ENCODE data around the gene DPEP1. TPM values are rescaled to one million over a fixed set of nuclear protein-coding genes. Genes with fewer than 3 reads are reported as not detected.

Gene DPEP1
- total RNA-seq, 1 experiment from 2014 or later, result 13.6 TPM

DNA sequence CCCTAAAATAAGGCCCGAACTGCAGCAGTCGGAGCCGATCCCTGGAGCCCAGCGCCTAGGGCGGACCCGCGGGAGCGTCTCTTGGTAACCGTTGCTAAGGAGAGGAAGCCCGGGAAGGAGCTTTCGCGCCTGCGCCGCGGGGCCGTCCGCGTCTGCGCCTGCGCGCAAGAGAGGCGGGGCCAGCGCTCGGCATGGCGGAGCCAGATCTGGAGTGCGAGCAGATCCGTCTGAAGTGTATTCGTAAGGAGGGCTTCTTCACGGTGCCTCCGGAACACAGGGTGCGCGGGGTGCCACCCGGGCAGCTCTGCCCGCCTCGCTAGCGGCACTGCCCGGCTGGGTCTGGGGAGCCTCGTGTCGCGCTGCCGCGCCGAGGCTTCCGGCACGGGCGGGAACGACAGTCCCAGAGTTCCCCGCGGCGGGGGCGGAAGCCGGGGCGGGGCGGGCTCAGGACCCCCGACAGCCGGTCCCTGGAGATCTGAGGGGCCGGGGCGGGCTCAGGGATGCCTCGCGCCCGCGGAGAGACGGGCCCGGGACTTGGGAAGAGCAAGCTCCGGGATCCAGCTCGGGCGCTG is 73.2 kb downstream of the DPEP1 start, which contains the start of gene CDK10 (continued):
- TF ChIP-seq CREB1 (CRISPR knock-in tag; IDR thresholded peaks at IDR 0.05) (no peak), TP53 (CRISPR knock-in tag; IDR thresholded peaks at IDR 0.05) (0 out of 2 replicates have a peak, but pooled peaks have one; percentile 36), ELF4 (CRISPR knock-in tag; IDR thresholded peaks at IDR 0.05; ENCODE audit: low read depth) (peak; percentile 24; the same call in 1 of the 2 replicates), ESRRA (CRISPR knock-in tag; IDR thresholded peaks at IDR 0.05; ENCODE audit: borderline replicate concordance) (peak; percentile 81; the same call in 1 of the 2 replicates), ZNF416 (CRISPR knock-in tag; IDR thresholded peaks at IDR 0.05) (peak; percentile 71; the same call in 1 of the 2 replicates), NFYB (CRISPR knock-in tag; conservative IDR thresholded peaks at IDR 0.05; ENCODE audit: low read depth) (no peak), SMAD4 (CRISPR knock-in tag; IDR thresholded peaks at IDR 0.05) (no peak), FOXP1 (CRISPR knock-in tag; IDR thresholded peaks at IDR 0.05; ENCODE audit: borderline replicate concordance) (peak; percentile 77), IRF2 (CRISPR knock-in tag; IDR thresholded peaks at IDR 0.05; ENCODE audit: borderline replicate concordance, low read depth) (no peak), NR2C2 (CRISPR knock-in tag; IDR thresholded peaks at IDR 0.05) (no peak), CBFB (CRISPR knock-in tag; IDR thresholded peaks at IDR 0.05; ENCODE audit: low read depth) (no peak), GRHL2 (CRISPR knock-in tag; IDR thresholded peaks at IDR 0.05; ENCODE audit: insufficient replicate concordance, severe bottlenecking) (no peak), NFE2L1 (CRISPR knock-in tag; IDR thresholded peaks at IDR 0.05) (peak; percentile 40; the same call in 1 of the 2 replicates), KAT7 (CRISPR knock-in tag; IDR thresholded peaks at IDR 0.05; ENCODE audit: borderline replicate concordance) (0 out of 2 replicates have a peak, but pooled peaks have one; percentile 73), MXD4 (CRISPR knock-in tag; IDR thresholded peaks at IDR 0.05; ENCODE audit: borderline replicate concordance) (no peak), ZNF396 (CRISPR knock-in tag; IDR thresholded peaks at IDR 0.05; ENCODE audit: borderline replicate concordance) (no peak), ZNF671 (CRISPR knock-in tag; IDR thresholded peaks at IDR 0.05) (no peak), ZNF121 (CRISPR knock-in tag; IDR thresholded peaks at IDR 0.05) (no peak), FOXJ3 (CRISPR knock-in tag; IDR thresholded peaks at IDR 0.05; ENCODE audit: borderline replicate concordance) (no peak)
- TF ChIP-seq, protein P1, sequence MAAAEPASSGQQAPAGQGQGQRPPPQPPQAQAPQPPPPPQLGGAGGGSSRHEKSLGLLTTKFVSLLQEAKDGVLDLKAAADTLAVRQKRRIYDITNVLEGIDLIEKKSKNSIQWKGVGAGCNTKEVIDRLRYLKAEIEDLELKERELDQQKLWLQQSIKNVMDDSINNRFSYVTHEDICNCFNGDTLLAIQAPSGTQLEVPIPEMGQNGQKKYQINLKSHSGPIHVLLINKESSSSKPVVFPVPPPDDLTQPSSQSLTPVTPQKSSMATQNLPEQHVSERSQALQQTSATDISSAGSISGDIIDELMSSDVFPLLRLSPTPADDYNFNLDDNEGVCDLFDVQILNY (CRISPR knock-in tag; IDR thresholded peaks at IDR 0.05), result 0 out of 2 replicates have a peak, but pooled peaks have one; percentile 87
- TF ChIP-seq, protein P2, sequence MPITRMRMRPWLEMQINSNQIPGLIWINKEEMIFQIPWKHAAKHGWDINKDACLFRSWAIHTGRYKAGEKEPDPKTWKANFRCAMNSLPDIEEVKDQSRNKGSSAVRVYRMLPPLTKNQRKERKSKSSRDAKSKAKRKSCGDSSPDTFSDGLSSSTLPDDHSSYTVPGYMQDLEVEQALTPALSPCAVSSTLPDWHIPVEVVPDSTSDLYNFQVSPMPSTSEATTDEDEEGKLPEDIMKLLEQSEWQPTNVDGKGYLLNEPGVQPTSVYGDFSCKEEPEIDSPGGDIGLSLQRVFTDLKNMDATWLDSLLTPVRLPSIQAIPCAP (CRISPR knock-in tag; IDR thresholded peaks at IDR 0.05), result peak; percentile 77; the same call in 1 of the 2 replicates
- TF ChIP-seq, protein P3, sequence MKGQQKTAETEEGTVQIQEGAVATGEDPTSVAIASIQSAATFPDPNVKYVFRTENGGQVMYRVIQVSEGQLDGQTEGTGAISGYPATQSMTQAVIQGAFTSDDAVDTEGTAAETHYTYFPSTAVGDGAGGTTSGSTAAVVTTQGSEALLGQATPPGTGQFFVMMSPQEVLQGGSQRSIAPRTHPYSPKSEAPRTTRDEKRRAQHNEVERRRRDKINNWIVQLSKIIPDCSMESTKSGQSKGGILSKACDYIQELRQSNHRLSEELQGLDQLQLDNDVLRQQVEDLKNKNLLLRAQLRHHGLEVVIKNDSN (CRISPR knock-in tag; IDR thresholded peaks at IDR 0.05), result no peak
- TF ChIP-seq, protein P4, sequence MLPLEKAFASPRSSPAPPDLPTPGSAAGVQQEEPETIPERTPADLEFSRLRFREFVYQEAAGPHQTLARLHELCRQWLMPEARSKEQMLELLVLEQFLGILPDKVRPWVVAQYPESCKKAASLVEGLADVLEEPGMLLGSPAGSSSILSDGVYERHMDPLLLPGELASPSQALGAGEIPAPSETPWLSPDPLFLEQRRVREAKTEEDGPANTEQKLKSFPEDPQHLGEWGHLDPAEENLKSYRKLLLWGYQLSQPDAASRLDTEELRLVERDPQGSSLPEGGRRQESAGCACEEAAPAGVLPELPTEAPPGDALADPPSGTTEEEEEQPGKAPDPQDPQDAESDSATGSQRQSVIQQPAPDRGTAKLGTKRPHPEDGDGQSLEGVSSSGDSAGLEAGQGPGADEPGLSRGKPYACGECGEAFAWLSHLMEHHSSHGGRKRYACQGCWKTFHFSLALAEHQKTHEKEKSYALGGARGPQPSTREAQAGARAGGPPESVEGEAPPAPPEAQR (CRISPR knock-in tag; IDR thresholded peaks at IDR 0.05), result no peak
- TF ChIP-seq, protein P5, sequence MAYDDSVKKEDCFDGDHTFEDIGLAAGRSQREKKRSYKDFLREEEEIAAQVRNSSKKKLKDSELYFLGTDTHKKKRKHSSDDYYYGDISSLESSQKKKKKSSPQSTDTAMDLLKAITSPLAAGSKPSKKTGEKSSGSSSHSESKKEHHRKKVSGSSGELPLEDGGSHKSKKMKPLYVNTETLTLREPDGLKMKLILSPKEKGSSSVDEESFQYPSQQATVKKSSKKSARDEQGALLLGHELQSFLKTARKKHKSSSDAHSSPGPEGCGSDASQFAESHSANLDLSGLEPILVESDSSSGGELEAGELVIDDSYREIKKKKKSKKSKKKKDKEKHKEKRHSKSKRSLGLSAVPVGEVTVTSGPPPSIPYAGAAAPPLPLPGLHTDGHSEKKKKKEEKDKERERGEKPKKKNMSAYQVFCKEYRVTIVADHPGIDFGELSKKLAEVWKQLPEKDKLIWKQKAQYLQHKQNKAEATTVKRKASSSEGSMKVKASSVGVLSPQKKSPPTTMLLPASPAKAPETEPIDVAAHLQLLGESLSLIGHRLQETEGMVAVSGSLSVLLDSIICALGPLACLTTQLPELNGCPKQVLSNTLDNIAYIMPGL (CRISPR knock-in tag; IDR thresholded peaks at IDR 0.05), result no peak
- TF ChIP-seq, protein P6, sequence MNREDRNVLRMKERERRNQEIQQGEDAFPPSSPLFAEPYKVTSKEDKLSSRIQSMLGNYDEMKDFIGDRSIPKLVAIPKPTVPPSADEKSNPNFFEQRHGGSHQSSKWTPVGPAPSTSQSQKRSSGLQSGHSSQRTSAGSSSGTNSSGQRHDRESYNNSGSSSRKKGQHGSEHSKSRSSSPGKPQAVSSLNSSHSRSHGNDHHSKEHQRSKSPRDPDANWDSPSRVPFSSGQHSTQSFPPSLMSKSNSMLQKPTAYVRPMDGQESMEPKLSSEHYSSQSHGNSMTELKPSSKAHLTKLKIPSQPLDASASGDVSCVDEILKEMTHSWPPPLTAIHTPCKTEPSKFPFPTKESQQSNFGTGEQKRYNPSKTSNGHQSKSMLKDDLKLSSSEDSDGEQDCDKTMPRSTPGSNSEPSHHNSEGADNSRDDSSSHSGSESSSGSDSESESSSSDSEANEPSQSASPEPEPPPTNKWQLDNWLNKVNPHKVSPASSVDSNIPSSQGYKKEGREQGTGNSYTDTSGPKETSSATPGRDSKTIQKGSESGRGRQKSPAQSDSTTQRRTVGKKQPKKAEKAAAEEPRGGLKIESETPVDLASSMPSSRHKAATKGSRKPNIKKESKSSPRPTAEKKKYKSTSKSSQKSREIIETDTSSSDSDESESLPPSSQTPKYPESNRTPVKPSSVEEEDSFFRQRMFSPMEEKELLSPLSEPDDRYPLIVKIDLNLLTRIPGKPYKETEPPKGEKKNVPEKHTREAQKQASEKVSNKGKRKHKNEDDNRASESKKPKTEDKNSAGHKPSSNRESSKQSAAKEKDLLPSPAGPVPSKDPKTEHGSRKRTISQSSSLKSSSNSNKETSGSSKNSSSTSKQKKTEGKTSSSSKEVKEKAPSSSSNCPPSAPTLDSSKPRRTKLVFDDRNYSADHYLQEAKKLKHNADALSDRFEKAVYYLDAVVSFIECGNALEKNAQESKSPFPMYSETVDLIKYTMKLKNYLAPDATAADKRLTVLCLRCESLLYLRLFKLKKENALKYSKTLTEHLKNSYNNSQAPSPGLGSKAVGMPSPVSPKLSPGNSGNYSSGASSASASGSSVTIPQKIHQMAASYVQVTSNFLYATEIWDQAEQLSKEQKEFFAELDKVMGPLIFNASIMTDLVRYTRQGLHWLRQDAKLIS (CRISPR knock-in tag; IDR thresholded peaks at IDR 0.05; ENCODE audit: borderline replicate concordance), result 0 out of 2 replicates have a peak, but pooled peaks have one; percentile 64
- TF ChIP-seq, protein P7, sequence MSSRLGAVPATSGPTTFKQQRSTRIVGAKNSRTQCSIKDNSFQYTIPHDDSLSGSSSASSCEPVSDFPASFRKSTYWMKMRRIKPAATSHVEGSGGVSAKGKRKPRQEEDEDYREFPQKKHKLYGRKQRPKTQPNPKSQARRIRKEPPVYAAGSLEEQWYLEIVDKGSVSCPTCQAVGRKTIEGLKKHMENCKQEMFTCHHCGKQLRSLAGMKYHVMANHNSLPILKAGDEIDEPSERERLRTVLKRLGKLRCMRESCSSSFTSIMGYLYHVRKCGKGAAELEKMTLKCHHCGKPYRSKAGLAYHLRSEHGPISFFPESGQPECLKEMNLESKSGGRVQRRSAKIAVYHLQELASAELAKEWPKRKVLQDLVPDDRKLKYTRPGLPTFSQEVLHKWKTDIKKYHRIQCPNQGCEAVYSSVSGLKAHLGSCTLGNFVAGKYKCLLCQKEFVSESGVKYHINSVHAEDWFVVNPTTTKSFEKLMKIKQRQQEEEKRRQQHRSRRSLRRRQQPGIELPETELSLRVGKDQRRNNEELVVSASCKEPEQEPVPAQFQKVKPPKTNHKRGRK (CRISPR knock-in tag; IDR thresholded peaks at IDR 0.05; ENCODE audit: borderline replicate concordance), result no peak
- TF ChIP-seq, protein P8, sequence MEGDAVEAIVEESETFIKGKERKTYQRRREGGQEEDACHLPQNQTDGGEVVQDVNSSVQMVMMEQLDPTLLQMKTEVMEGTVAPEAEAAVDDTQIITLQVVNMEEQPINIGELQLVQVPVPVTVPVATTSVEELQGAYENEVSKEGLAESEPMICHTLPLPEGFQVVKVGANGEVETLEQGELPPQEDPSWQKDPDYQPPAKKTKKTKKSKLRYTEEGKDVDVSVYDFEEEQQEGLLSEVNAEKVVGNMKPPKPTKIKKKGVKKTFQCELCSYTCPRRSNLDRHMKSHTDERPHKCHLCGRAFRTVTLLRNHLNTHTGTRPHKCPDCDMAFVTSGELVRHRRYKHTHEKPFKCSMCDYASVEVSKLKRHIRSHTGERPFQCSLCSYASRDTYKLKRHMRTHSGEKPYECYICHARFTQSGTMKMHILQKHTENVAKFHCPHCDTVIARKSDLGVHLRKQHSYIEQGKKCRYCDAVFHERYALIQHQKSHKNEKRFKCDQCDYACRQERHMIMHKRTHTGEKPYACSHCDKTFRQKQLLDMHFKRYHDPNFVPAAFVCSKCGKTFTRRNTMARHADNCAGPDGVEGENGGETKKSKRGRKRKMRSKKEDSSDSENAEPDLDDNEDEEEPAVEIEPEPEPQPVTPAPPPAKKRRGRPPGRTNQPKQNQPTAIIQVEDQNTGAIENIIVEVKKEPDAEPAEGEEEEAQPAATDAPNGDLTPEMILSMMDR (IDR thresholded peaks at IDR 0.05), result no peak

All from WTC11 (cell line).